Spleen (tissue), 7 donors: ENCODE data around the gene CHAD.

Experiments
- CTCF ChIP-seq, 11 experiments: fragments of 200-600 bp in 7 of 11; fragments of 450-650 bp in 4 of 11; sonication (generic) in 4 of 11; IDR thresholded peaks in 8 of 11; conservative IDR thresholded peaks in 3 of 11; 1 replicate in 7 of 11; 2 replicates in 4 of 11; pipeline versions ENCODE4 v1.4.0 to v1.8.0; 2016 to 2021; ENCODE audit warnings: antibody characterized with exemption in 11 of 11, inconsistent platforms in 4 of 11, mild to moderate bottlenecking in 1 of 11
- POLR2A ChIP-seq, 3 donors: fragments of 450-650 bp; IDR thresholded peaks; one replicate each; pipeline ENCODE4 v1.5.1; 2017; ENCODE audit warnings: antibody characterized with exemption in 3 of 3, mild to moderate bottlenecking in 1 of 3
- POLR2AphosphoS5 ChIP-seq, 3 donors: sonication (generic); formaldehyde crosslinking; IDR thresholded peaks; one replicate each; pipeline ENCODE4 v1.5.1; 2017; ENCODE audit warnings: antibody characterized with exemption in 3 of 3
- donor health status: DM: no; HTN: no; CAD: no; lungs with moderate emphysema.
- donor health status: DM: no; HTN: no; CAD: no.
- donor health status: DM: no; HTN: no; CAD: no.

- TF ChIP-seq CTCF (IDR thresholded peaks at IDR 0.05 in 8 of 11, conservative IDR thresholded peaks at IDR 0.05 in 3 of 11) (no peak), POLR2A (IDR thresholded peaks at IDR 0.05) (no peak), POLR2AphosphoS5 (IDR thresholded peaks at IDR 0.05) (no peak)
Observed at GRCh38 chr17:50480142-50480764, 11.6 kb upstream of the CHAD start.
